ENCODE results near the gene CADM1.

- no peak for TF ChIP-seq EP300 (IDR thresholded peaks at IDR 0.05)
- TF ChIP-seq POLR2AphosphoS5 (IDR thresholded peaks at IDR 0.05) = no peak
- TF ChIP-seq, protein P1, sequence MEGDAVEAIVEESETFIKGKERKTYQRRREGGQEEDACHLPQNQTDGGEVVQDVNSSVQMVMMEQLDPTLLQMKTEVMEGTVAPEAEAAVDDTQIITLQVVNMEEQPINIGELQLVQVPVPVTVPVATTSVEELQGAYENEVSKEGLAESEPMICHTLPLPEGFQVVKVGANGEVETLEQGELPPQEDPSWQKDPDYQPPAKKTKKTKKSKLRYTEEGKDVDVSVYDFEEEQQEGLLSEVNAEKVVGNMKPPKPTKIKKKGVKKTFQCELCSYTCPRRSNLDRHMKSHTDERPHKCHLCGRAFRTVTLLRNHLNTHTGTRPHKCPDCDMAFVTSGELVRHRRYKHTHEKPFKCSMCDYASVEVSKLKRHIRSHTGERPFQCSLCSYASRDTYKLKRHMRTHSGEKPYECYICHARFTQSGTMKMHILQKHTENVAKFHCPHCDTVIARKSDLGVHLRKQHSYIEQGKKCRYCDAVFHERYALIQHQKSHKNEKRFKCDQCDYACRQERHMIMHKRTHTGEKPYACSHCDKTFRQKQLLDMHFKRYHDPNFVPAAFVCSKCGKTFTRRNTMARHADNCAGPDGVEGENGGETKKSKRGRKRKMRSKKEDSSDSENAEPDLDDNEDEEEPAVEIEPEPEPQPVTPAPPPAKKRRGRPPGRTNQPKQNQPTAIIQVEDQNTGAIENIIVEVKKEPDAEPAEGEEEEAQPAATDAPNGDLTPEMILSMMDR (IDR thresholded peaks at IDR 0.05) = no peak
- no peak for TF ChIP-seq POLR2A (IDR thresholded peaks at IDR 0.05)
Measured at GRCh38 chr11:115475564-115475963, 28.7 kb downstream of the CADM1 start.

All from stomach (tissue), 4 donors.